Measurements from ENCODE around the gene XYLT1. TPM values are rescaled to one million over a fixed set of nuclear protein-coding genes. Genes with fewer than 3 reads are reported as not detected.
A peak's percentile ranks its signal among the peaks of the same experiment; 100 is the strongest.
"Not testable (repeated sequence)": the region's sequence is repeated elsewhere in the genome, so short reads cannot be mapped to it uniquely, and the experiment has no call there.

XYLT1 gene
- total RNA-seq, 1 donor from 2014 or later: 1.8 TPM

GRCh38 chr16:17353561-17353960, 117.2 kb downstream of the XYLT1 start:
- intact Hi-C loops (cut with DNase I): no loop called here
- no peak for ATAC-seq
- DNase-seq (ENCODE audit: missing footprints): no peak

- intact Hi-C loops (cut with DNase I): no loop called here
- DNase-seq (ENCODE audit: missing footprints) (no peak), ATAC-seq (no peak)
These were observed 119.2 kb downstream of the XYLT1 start for GRCh38 chr16:17351441-17352035.

DNA sequence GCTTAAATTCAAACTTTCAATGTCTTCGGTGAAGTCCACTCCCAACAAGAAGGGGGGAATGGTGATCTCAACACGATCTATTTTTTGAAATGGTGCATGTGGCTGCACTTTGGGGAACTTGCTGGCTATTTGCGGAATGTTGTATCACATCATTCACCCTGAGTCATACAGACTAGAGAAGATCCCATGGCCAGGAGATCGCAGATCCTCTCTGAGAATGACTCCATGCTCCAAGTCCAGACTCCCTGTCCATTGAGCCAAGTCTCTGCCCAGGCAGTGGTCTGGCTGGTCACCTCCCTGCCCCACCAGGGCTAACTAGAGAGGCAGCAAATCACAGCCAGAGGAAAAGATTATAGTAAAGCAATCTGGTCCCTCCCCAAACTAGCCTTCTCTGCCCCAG, 120.6 kb downstream of the XYLT1 start:
- DNase-seq (ENCODE audit: missing footprints) (no peak), ATAC-seq (no peak)
- intact Hi-C loops (cut with DNase I): no loop called here

GRCh38 chr16:17348826-17349225, 121.9 kb downstream of the XYLT1 start:
- no peak for ATAC-seq
- intact Hi-C loops (cut with DNase I): loop anchor here (5.0 kb wide), 2 partner anchors 33 to 482 kb away; no protein-coding TSS in a partner anchor
- DNase-seq (ENCODE audit: missing footprints): no peak

GRCh38 chr16:17348042-17348783, 122.5 kb downstream of the XYLT1 start:
- intact Hi-C loops (cut with DNase I): loop anchor here (5.0 kb wide), 2 partner anchors 34 to 481 kb away; no protein-coding TSS in a partner anchor
- no peak for DNase-seq (ENCODE audit: missing footprints)
- ATAC-seq: no peak

GRCh38 chr16:17347624-17348023, 123.1 kb downstream of the XYLT1 start:
- intact Hi-C loops (cut with DNase I): loop anchor here (5.0 kb wide), 2 partner anchors 35 to 480 kb away; no protein-coding TSS in a partner anchor
- ATAC-seq (peak; percentile 85), DNase-seq (ENCODE audit: missing footprints) (peak; percentile 74)

DNA sequence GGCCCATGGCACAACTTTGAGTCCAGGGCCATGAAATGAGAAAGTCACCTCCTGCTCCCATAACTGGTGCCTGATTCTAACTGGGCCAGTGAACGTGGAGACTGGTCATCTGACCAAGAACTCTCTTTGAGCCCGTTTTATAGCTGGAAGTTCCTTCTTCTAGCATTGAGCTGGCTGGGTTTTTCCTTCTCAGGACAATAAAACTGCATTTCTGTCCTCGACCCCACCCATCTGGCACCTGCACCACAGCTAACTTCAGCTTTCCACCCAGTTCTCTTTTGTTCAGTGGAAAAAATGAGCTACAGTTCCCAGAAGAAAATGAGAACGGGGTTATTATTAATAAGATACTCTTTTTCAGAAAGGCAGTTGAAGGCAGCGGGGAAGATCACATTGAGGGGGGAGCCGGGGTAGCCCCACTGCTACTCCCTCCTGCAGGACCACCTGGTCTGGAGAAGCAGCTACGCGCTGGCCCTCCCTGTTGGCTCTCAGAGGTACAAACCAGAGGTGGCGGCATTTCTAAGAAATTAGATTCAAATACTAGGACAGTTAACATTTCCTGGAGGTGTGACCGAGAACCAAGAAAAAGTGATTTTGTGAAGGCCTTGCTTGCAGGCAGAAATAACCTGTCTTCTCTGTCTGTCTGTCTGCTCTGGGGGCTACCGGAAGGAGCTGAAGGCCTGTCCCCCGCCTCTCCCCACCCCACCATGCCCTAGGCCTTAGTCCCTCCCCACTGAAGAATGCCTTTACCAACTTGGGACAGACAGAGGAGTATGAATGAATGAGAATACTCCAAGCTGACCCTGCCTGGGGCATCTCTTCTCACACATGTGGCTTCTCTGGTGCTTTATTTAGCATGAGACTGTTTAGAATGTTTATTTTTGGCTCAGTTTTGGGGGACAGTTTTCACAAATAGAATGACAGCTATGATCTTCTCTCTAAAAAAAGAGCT, 123.9 kb downstream of the XYLT1 start:
- intact Hi-C loops (cut with DNase I): loop anchor here (5.0 kb wide), 2 partner anchors 35 to 480 kb away; no protein-coding TSS in a partner anchor
- DNase-seq (ENCODE audit: missing footprints) (no peak), ATAC-seq (peak; percentile 47)

DNA sequence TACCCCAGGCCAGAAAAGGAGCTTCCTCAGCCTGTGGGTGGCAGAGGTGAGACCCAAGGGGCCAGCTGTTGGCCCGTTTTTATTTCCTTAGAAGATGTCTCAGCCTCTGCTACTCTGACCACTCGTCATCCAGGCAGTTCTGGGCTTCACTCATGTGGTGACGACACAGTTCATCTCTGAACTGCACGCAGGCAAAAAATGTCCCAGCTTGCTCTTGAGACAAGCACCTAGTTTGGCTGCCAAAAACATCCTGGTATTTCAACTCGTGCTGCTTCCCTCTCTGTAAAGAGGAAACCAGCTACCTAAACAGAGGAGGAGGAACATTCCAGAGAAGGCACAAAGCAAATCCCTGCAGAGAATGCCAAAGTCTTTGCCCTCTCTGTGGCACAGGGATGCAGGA, 125.7 kb downstream of the XYLT1 start:
- intact Hi-C loops (cut with DNase I): loop anchor here (5.0 kb wide), 2 partner anchors 37 to 478 kb away; no protein-coding TSS in a partner anchor
- no peak for DNase-seq (ENCODE audit: missing footprints)
- peak; percentile 61 for ATAC-seq

GRCh38 chr16:17343728-17344127, 127.0 kb downstream of the XYLT1 start:
- DNase-seq (ENCODE audit: missing footprints) (no peak), ATAC-seq (peak; percentile 8)
- intact Hi-C loops (cut with DNase I): no loop called here

DNA sequence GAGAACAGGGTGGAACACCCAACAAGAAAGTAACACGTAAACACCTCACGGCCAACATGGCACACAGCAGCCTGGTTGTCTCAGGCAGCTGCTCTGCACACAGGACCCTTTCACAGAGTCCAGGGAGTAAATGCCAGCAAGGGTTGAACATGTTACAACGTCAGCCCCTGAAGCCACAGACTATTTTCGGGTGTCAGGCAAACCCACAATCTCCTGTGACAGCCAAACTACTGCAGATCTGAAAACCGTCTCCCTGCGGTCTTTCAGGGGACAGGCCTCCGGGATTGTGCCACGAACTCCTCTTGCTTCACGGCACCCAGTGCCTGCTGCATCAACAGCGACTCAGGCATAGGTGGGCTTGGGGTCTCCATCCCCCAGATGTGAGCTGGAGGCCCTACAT, 127.7 kb downstream of the XYLT1 start:
- DNase-seq (ENCODE audit: missing footprints) (no peak), ATAC-seq (no peak)
- intact Hi-C loops (cut with DNase I): no loop called here

- intact Hi-C loops (cut with DNase I): no loop called here
- no peak for DNase-seq (ENCODE audit: missing footprints)
- no peak for ATAC-seq
These were observed 128.7 kb downstream of the XYLT1 start for GRCh38 chr16:17342031-17342430.

GRCh38 chr16:17340804-17341203, 130.0 kb downstream of the XYLT1 start:
- DNase-seq (ENCODE audit: missing footprints) (no peak), ATAC-seq (no peak)
- intact Hi-C loops (cut with DNase I): no loop called here

GRCh38 chr16:17339764-17340541, 130.8 kb downstream of the XYLT1 start:
- no peak for ATAC-seq
- intact Hi-C loops (cut with DNase I): no loop called here

GRCh38 chr16:17338244-17338643, 132.5 kb downstream of the XYLT1 start:
- no peak for ATAC-seq
- no peak for DNase-seq (ENCODE audit: missing footprints)
- intact Hi-C loops (cut with DNase I): no loop called here

More at GRCh38 chr16:17339764-17340541, 130.8 kb downstream of the XYLT1 start:
- no peak for DNase-seq (ENCODE audit: missing footprints)

GRCh38 chr16:17336530-17336900, 134.2 kb downstream of the XYLT1 start:
- no peak for ATAC-seq
- DNase-seq (ENCODE audit: missing footprints): no peak

GRCh38 chr16:17335826-17336529, 134.8 kb downstream of the XYLT1 start:
- DNase-seq (ENCODE audit: missing footprints) (no peak), ATAC-seq (no peak)
- intact Hi-C loops (cut with DNase I): no loop called here

More at GRCh38 chr16:17336530-17336900, 134.2 kb downstream of the XYLT1 start:
- intact Hi-C loops (cut with DNase I): no loop called here

GRCh38 chr16:17335406-17335805, 135.4 kb downstream of the XYLT1 start:
- ATAC-seq; DNase-seq (ENCODE audit: missing footprints); intact Hi-C loops (cut with DNase I): not testable (repeated sequence)

- ATAC-seq (peak; percentile 49), DNase-seq (ENCODE audit: missing footprints) (no peak)
- intact Hi-C loops (cut with DNase I): no loop called here
These were observed 136.7 kb downstream of the XYLT1 start for GRCh38 chr16:17334096-17334495.
